K562 (cell line): ENCODE data around the gene CHRDL2. TPM values are rescaled to one million over a fixed set of nuclear protein-coding genes. Genes with fewer than 3 reads are reported as not detected.

Experiments used
- ATAC-seq: fragments of 200-7000 bp; cut with Tn5 transposase; 3 replicates; pipeline ENCODE4 v1.9.1; 2020; ENCODE audit warnings: moderate library complexity
- BruUV-seq: library from RNA; stranded (reverse); fragments of 400-500 nt; replicated peaks from 2 replicates; lab custom pipeline; 2021; lab: Mats Ljungman, UMichigan
- CTCF ChIA-PET: fragments of 300-600 bp; formaldehyde crosslinking; extraction: SDS; loops from one replicate; lab custom pipeline; 2021; ENCODE audit warnings: low intra/inter-chr PET ratio; lab: Yijun Ruan, JAX
- POLR2A ChIA-PET: fragments of 300-600, 350-650 bp; sonication (Branson Sonifier 250); formaldehyde crosslinking; extraction: SDS; loops from one replicate; lab custom pipeline; 2021; ENCODE audit warnings: antibody characterized with exemption, inconsistent platforms; lab: Yijun Ruan, JAX
- DNase-seq, 4 experiments: peaks; one replicate each; pipeline versions ENCODE4 v3.0.0 to v3.0.0-alpha.2; 2011 to 2018; ENCODE audit warnings: low spot score in 3 of 4, mixed read lengths in 3 of 4; ENCODE audit errors: extremely low read depth in 1 of 4
- FAIRE-seq: peaks from 2 replicates; lab custom pipeline; 2011; peaks lifted over from hg19 to GRCh38; lab: Jason Lieb, UNC
- H2AFZ ChIP-seq: 2 replicates; pipeline ENCODE4 v1.6.0; 2011; ENCODE audit warnings: low read depth, low read length, control low read depth, inconsistent platforms
- H3K27ac ChIP-seq: fragments of 200-600 bp; 3 replicates; pipeline ENCODE4 v1.8.0; 2011; ENCODE audit warnings: low read depth, mild to moderate bottlenecking, control low read depth, inconsistent platforms, low read length, moderate library complexity, mixed read lengths; ENCODE audit errors: extremely low read depth
- H3K27me3 ChIP-seq, 2 experiments: fragments of 300-600 bp in 1 of 2; 2 replicates in 1 of 2; 3 replicates in 1 of 2; pipeline versions ENCODE4 v1.6.0 to v1.8.0; 2011; ENCODE audit warnings: inconsistent platforms in 2 of 2, low read length in 2 of 2, mild to moderate bottlenecking in 1 of 2, mixed read lengths in 1 of 2, moderate library complexity in 1 of 2; ENCODE audit not compliant: control insufficient read depth in 2 of 2, insufficient read depth in 2 of 2
- H3K36me3 ChIP-seq: fragments of 300-600 bp; 3 replicates; pipeline ENCODE4 v1.8.0; 2011; ENCODE audit warnings: mild to moderate bottlenecking, low read length, inconsistent platforms; ENCODE audit not compliant: control insufficient read depth, insufficient read depth
- H3K4me1 ChIP-seq, 2 experiments: fragments of 200-600 bp in 1 of 2; replicated peaks in 1 of 2; 2 replicates in 1 of 2; 3 replicates in 1 of 2; pipeline versions ENCODE4 v1.5.1 to v1.8.0; 2011; ENCODE audit warnings: inconsistent platforms in 2 of 2, low read length in 2 of 2, mild to moderate bottlenecking in 1 of 2, mixed read lengths in 1 of 2, moderate library complexity in 1 of 2; ENCODE audit not compliant: control insufficient read depth in 2 of 2, insufficient read depth in 2 of 2
- H3K4me2 ChIP-seq: 2 replicates; pipeline ENCODE4 v1.6.1; 2011; ENCODE audit warnings: low read length, control low read depth, inconsistent platforms, mixed read lengths; ENCODE audit not compliant: insufficient read depth
- H3K4me3 ChIP-seq: fragments of 200-600 bp; sonication (generic), shearing (Covaris generic); 2 replicates; pipeline ENCODE4 v1.5.1; 2016; ENCODE audit warnings: control low read depth, inconsistent platforms
- H3K79me2 ChIP-seq: fragments of 200-600 bp; 3 replicates; pipeline ENCODE4 v1.8.0; 2011; ENCODE audit warnings: low read length, inconsistent platforms; ENCODE audit not compliant: control insufficient read depth, insufficient read depth
- H3K9ac ChIP-seq, 2 experiments: 2 replicates each; pipeline versions ENCODE4 v1.6.0 to v1.6.1; 2011; ENCODE audit warnings: low read depth in 2 of 2, low read length in 2 of 2, control low read depth in 1 of 2, inconsistent platforms in 1 of 2, mild to moderate bottlenecking in 1 of 2, mixed read lengths in 1 of 2; ENCODE audit not compliant: insufficient read depth in 1 of 2
- H3K9me1 ChIP-seq: one replicate; pipeline ENCODE4 v1.6.0; 2011; ENCODE audit warnings: inconsistent platforms, mild to moderate bottlenecking, low read length, moderate library complexity; ENCODE audit not compliant: control insufficient read depth, insufficient read depth
- H3K9me3 ChIP-seq: replicated peaks from 2 replicates; pipeline ENCODE4 v1.5.1; 2011; ENCODE audit warnings: low read depth, low read length, inconsistent platforms; ENCODE audit not compliant: control insufficient read depth, insufficient read depth
- H4K20me1 ChIP-seq: replicated peaks from 2 replicates; pipeline ENCODE4 v1.6.1; 2011; ENCODE audit warnings: low read length, inconsistent platforms, mixed read lengths; ENCODE audit not compliant: control insufficient read depth, insufficient read depth
- CBX1 ChIP-seq: sonication (generic); IDR thresholded peaks from 2 replicates; pipeline ENCODE4 v1.6.1; 2016; ENCODE audit warnings: antibody characterized with exemption, low read depth, mild to moderate bottlenecking
- CTCF ChIP-seq, 3 experiments: IDR thresholded peaks in 2 of 3; conservative IDR thresholded peaks in 1 of 3; 2 replicates each; pipeline ENCODE4 v1.5.1; 2011 to 2012; ENCODE audit warnings: low read length in 3 of 3, mild to moderate bottlenecking in 3 of 3, control low read depth in 2 of 3, improper control_type of control experiment in 1 of 3, inconsistent platforms in 1 of 3, low read depth in 1 of 3, mixed read lengths in 1 of 3, moderate library complexity in 1 of 3; ENCODE audit not compliant: insufficient read depth in 2 of 3
- FOXA3 ChIP-seq, 2 experiments: fragments of 450-650 bp in 1 of 2; sonication (generic) in 1 of 2; formaldehyde crosslinking; IDR thresholded peaks in 1 of 2; conservative IDR thresholded peaks in 1 of 2; 2 replicates each; pipeline versions ENCODE4 v1.4.0 to v1.8.0; 2020 to 2022; ENCODE audit warnings: mild to moderate bottlenecking in 2 of 2, missing genetic modification reagents in 1 of 2
- FOXK2 ChIP-seq, 2 experiments: fragments of 450-650 bp; IDR thresholded peaks in 1 of 2; conservative IDR thresholded peaks in 1 of 2; 2 replicates each; pipeline ENCODE4 v1.6.1; 2016; ENCODE audit warnings: low read depth in 2 of 2, mild to moderate bottlenecking in 1 of 2
- KLF16 ChIP-seq: IDR thresholded peaks from 2 replicates; pipeline ENCODE4 v1.6.1; 2016; ENCODE audit warnings: antibody characterized with exemption
- RAD21 ChIP-seq, 2 experiments: fragments of 250-450 bp in 1 of 2; fragments of 450-650 bp in 1 of 2; sonication (Bioruptor Pico) in 1 of 2; formaldehyde crosslinking in 1 of 2; IDR thresholded peaks in 1 of 2; conservative IDR thresholded peaks in 1 of 2; 2 replicates each; pipeline versions ENCODE4 v1.4.0 to v1.8.0; 2020 to 2022; ENCODE audit warnings: mild to moderate bottlenecking in 2 of 2, moderate library complexity in 1 of 2
- REST ChIP-seq, 2 experiments: fragments of 450-650 bp; formaldehyde crosslinking in 1 of 2; IDR thresholded peaks; 2 replicates each; pipeline versions ENCODE4 v1.4.0 to v1.6.1; 2014 to 2020; ENCODE audit warnings: mild to moderate bottlenecking in 2 of 2, borderline replicate concordance in 1 of 2, low read depth in 1 of 2
- ZKSCAN3 ChIP-seq: fragments of 250-450 bp; sonication (Bioruptor Pico); IDR thresholded peaks from 2 replicates; pipeline ENCODE4 v1.4.0; 2020
- WGBS: fragments of 100-300 bp; shearing (Covaris generic); methylation state at CpG from one replicate; pipeline ENCODE4 v1.1.6; 2016; ENCODE audit warnings: low coverage, mixed read lengths; ENCODE audit not compliant: insufficient coverage; ENCODE audit errors: missing lambda C conversion rate; 5-methylcytosine and 5-hydroxymethylcytosine counted together
- in situ Hi-C: fragments of 300-500 bp; cut with MboI; formaldehyde crosslinking; loops from 4 replicates; pipeline ENCODE4 v1.15.0; 2018; ENCODE audit warnings: inconsistent platforms, mixed read lengths
- intact Hi-C: fragments of 100-400 bp; cut with micrococcal nuclease; formaldehyde crosslinking; loops from 2 replicates; pipeline ENCODE4 v1.14.2; 2022
- polyA plus RNA-seq, 8 experiments: library from polyadenylated mRNA; depleted of rRNA in 4 of 8; stranded (reverse) in 5 of 8; unstranded in 3 of 8; fragments of >200 nt; fragmentation: Nextera tagmentation in 2 of 8; fragmentation: Illumina TruSeq in 1 of 8; extraction: Ambion mirVana in 2 of 8; extraction: Trizol in 1 of 8; gene quantifications; 2 replicates each; pipeline versions ENCODE4 v1.2.1 to v1.2.3, GENCODE V29; 2011 to 2014; ENCODE audit warnings: inconsistent platforms in 1 of 8, missing spikeins in 1 of 8
- total RNA-seq, 7 experiments: library from RNA; depleted of rRNA in 6 of 7; stranded (reverse); fragments of >200 nt in 6 of 7; fragmentation: Illumina TruSeq in 2 of 7; extraction: Trizol in 2 of 7; gene quantifications; 2 replicates each; pipeline versions ENCODE4 v1.2.1 to v1.2.3, GENCODE V29; 2011 to 2021; ENCODE audit warnings: low replicate concordance in 1 of 7

Gene CHRDL2
- total and polyA plus RNA-seq, 9 of the 15 experiments (the other 6 are each of a cell fraction or from before 2014, with no cell fraction given), result not detected

GRCh38 chr11:74694136-74694930 is 36.9 kb downstream of the CHRDL2 start:
- Histone ChIP-seq H3K36me3 (no peaks in the 10 kb centered on the region), H4K20me1 (no peaks in the 10 kb centered on the region), H3K27ac (no peak overlapping the region), H3K4me1 (peaks cover 7 to 11% of the 10 kb centered on the region in 2 experiments; a peak in 4 of 5 replicates), H3K9ac (no peak overlapping the region; a peak in 1 of 4 replicates), H3K4me2 (peak overlapping the region; percentile 19; the same call in 1 of the 2 replicates), H3K27me3 (peaks cover 0 to 17% of the 10 kb centered on the region in 2 experiments; a peak in 2 of 5 replicates), H3K9me3 (no peaks in the 10 kb centered on the region), H3K4me3 (no peak overlapping the region), H2AFZ (peak overlapping the region; percentile 71), H3K9me1 (no peaks in the 10 kb centered on the region), H3K79me2 (no peaks in the 10 kb centered on the region)
- BruUV-seq, result no TSS peak
- CTCF ChIA-PET, result interaction anchor here (0.5 kb wide), 1 partner anchor 85 kb away, joined by 3 read pairs; no protein-coding TSS in a partner anchor
- ATAC-seq, result peak; percentile 85
- DNase-seq, result peak in 2 of 4 experiments; percentile 44 to 58
- 11% methylated on average over 10 of the region's 10 CpGs for WGBS
- in situ Hi-C loops, result no loop called here
- TF ChIP-seq CBX1 (no peak), CTCF (IDR thresholded peaks at IDR 0.05 in 2 of 3, conservative IDR thresholded peaks at IDR 0.05 in 1 of 3; ENCODE audit: insufficient read depth in 2 of 3, low read depth in 1 of 3, low read length in 3 of 3) (peak; percentile 61 to 81 (median 65)), FOXA3 (CRISPR knock-in tag; conservative IDR thresholded peaks at IDR 0.05 in 1 of 2, IDR thresholded peaks at IDR 0.05 in 1 of 2) (peak in 1 of 2 experiments; percentile 78; a peak in 2 of 4 replicates), REST (IDR thresholded peaks at IDR 0.05; ENCODE audit: borderline replicate concordance) (peak; percentile 40; the same call in 1 of the 2 replicates), REST (CRISPR knock-in tag; IDR thresholded peaks at IDR 0.05; ENCODE audit: low read depth) (no peak), KLF16 (no peak), ZKSCAN3 (CRISPR knock-in tag) (no peak), RAD21 (CRISPR knock-in tag; conservative IDR thresholded peaks at IDR 0.05 in 1 of 2, IDR thresholded peaks at IDR 0.05 in 1 of 2) (peak in 1 of 2 experiments; percentile 55; a peak in 2 of 4 replicates), FOXK2 (conservative IDR thresholded peaks at IDR 0.05 in 1 of 2, IDR thresholded peaks at IDR 0.05 in 1 of 2; ENCODE audit: low read depth in 2 of 2) (peak; percentile 67 to 72; a peak in 3 of 4 replicates)
- peak; percentile 59 for FAIRE-seq
- POLR2A ChIA-PET, result interaction anchor here (0.7 to 1.4 kb wide), 5 partner anchors 8 to 53 kb away, joined by 3 to 5 read pairs (median 3); no protein-coding TSS in a partner anchor
- intact Hi-C loops, result no loop called here
